Fibroblast of lung (primary cell): ENCODE measurements around the gene GABRD. TPM values are rescaled to one million over a fixed set of nuclear protein-coding genes. Genes with fewer than 3 reads are reported as not detected.

Experiments used
- DNase-seq, 2 donors: peaks; one replicate each; pipeline versions ENCODE4 v3.0.0 to v3.0.0-alpha.2; 2010; ENCODE audit warnings: low read depth in 2 of 2
- H2AFZ ChIP-seq: 2 replicates; pipeline ENCODE4 v1.5.1; 2012; ENCODE audit warnings: low read length, control low read depth, inconsistent platforms
- H3K27ac ChIP-seq: 2 replicates; pipeline ENCODE4 v1.5.1; 2011; ENCODE audit warnings: low read length, control low read depth; ENCODE audit not compliant: insufficient read depth
- H3K27me3 ChIP-seq: 2 replicates; pipeline ENCODE4 v1.5.1; 2011; ENCODE audit warnings: mild to moderate bottlenecking, low read length; ENCODE audit not compliant: control insufficient read depth, insufficient read depth
- H3K36me3 ChIP-seq: 2 replicates; pipeline ENCODE4 v1.5.1; 2011; ENCODE audit warnings: low read length; ENCODE audit not compliant: control insufficient read depth, insufficient read depth
- H3K4me1 ChIP-seq: 2 replicates; pipeline ENCODE4 v1.5.1; 2011; ENCODE audit warnings: low read length; ENCODE audit not compliant: control insufficient read depth, insufficient read depth; ENCODE audit errors: extremely low read depth
- H3K4me2 ChIP-seq: 2 replicates; pipeline ENCODE4 v1.5.1; 2011; ENCODE audit warnings: low read length, control low read depth; ENCODE audit not compliant: insufficient read depth; ENCODE audit errors: extremely low read depth
- H3K4me3 ChIP-seq, 4 experiments: fragments of 200-600 bp in 1 of 4; sonication (generic) in 1 of 4; replicated peaks in 1 of 4; 2 replicates each; pipeline ENCODE4 v1.5.1; 2011 to 2016; ENCODE audit warnings: low read length in 4 of 4, low read depth in 3 of 4, mild to moderate bottlenecking in 3 of 4, control low read depth in 2 of 4, inconsistent platforms in 1 of 4, mixed read lengths in 1 of 4; ENCODE audit not compliant: insufficient read depth in 1 of 4; ENCODE audit errors: control extremely low read depth in 1 of 4
- H3K79me2 ChIP-seq: 2 replicates; pipeline ENCODE4 v1.5.1; 2012; ENCODE audit warnings: mild to moderate bottlenecking, low read length, inconsistent platforms; ENCODE audit not compliant: control insufficient read depth, insufficient read depth
- H3K9ac ChIP-seq: 2 replicates; pipeline ENCODE4 v1.5.1; 2011; ENCODE audit warnings: mild to moderate bottlenecking, low read length, control low read depth; ENCODE audit not compliant: insufficient read depth
- H3K9me3 ChIP-seq: 2 replicates; pipeline ENCODE4 v1.5.1; 2012; ENCODE audit warnings: low read depth, low read length; ENCODE audit not compliant: control insufficient read depth, insufficient read depth
- H4K20me1 ChIP-seq: 2 replicates; pipeline ENCODE4 v1.5.1; 2011; ENCODE audit warnings: low read length; ENCODE audit not compliant: control insufficient read depth, insufficient read depth; ENCODE audit errors: extremely low read depth
- CTCF ChIP-seq, 2 donors: IDR thresholded peaks in 1 of 2; conservative IDR thresholded peaks in 1 of 2; 1 replicate in 1 of 2; 2 replicates in 1 of 2; pipeline ENCODE4 v1.5.1; 2011 to 2012; ENCODE audit warnings: low read length in 2 of 2, control low read depth in 1 of 2, inconsistent platforms in 1 of 2, low read depth in 1 of 2, mild to moderate bottlenecking in 1 of 2
- EZH2 ChIP-seq: IDR thresholded peaks from 2 replicates; pipeline ENCODE4 v1.5.1; 2012; ENCODE audit warnings: low read length, control low read depth, mild to moderate bottlenecking; ENCODE audit errors: missing control alignments
- polyA plus RNA-seq, 2 donors: library from polyadenylated mRNA; depleted of rRNA in 1 of 2; stranded (reverse) in 1 of 2; unstranded in 1 of 2; fragments of >200 nt; gene quantifications; 2 replicates each; pipeline ENCODE4 v1.2.1, GENCODE V29; 2011 to 2012; ENCODE audit warnings: missing spikeins in 1 of 2
- total RNA-seq: library from RNA; depleted of rRNA; stranded (reverse); fragments of >200 nt; gene quantifications from 2 replicates; pipeline ENCODE4 v1.2.1, GENCODE V29; 2014

Gene GABRD
- total and polyA plus RNA-seq, 2 donors (not counting 1 experiment from before 2014, with no cell fraction given) = not detected

- H2AFZ ChIP-seq = no peak overlapping the region
Measured at GRCh38 chr1:2014181-2014580, 5.0 kb upstream of the GABRD start.

GRCh38 chr1:2014741-2015735 lies 4.1 kb upstream of the GABRD start:
- Histone ChIP-seq H2AFZ (no peak overlapping the region), H3K4me1 (no peaks in the 10 kb centered on the region), H3K9me3 (no peaks in the 10 kb centered on the region), H3K9ac (no peak overlapping the region), H3K36me3 (no peaks in the 10 kb centered on the region), H3K27ac (no peak overlapping the region), H4K20me1 (no peaks in the 10 kb centered on the region), H3K79me2 (no peaks in the 10 kb centered on the region), H3K4me3 (no peak overlapping the region), H3K4me2 (no peak overlapping the region), H3K27me3 (peaks cover 21% of the 10 kb centered on the region)
- TF ChIP-seq CTCF (conservative IDR thresholded peaks at IDR 0.05 in 1 of 2, IDR thresholded peaks at IDR 0.05 in 1 of 2; ENCODE audit: low read depth in 1 of 2, low read length in 2 of 2) (no peak), EZH2 (no peak)
- DNase-seq = peak in 1 of 2 donors; percentile 65

More at GRCh38 chr1:2014181-2014580, 5.0 kb upstream of the GABRD start:
- TF ChIP-seq EZH2 (no peak), CTCF (conservative IDR thresholded peaks at IDR 0.05 in 1 of 2, IDR thresholded peaks at IDR 0.05 in 1 of 2; ENCODE audit: low read depth in 1 of 2, low read length in 2 of 2) (no peak)
- Histone ChIP-seq H3K9me3 (no peaks in the 10 kb centered on the region), H3K36me3 (no peaks in the 10 kb centered on the region), H3K4me3 (no peak overlapping the region), H3K79me2 (no peaks in the 10 kb centered on the region), H3K27me3 (peaks cover 15% of the 10 kb centered on the region), H4K20me1 (no peaks in the 10 kb centered on the region), H3K4me2 (no peak overlapping the region), H3K9ac (no peak overlapping the region), H3K4me1 (no peaks in the 10 kb centered on the region), H3K27ac (no peak overlapping the region)
- no peak for DNase-seq

GRCh38 chr1:2016123-2016522 lies 3.0 kb upstream of the GABRD start:
- TF ChIP-seq CTCF (conservative IDR thresholded peaks at IDR 0.05 in 1 of 2, IDR thresholded peaks at IDR 0.05 in 1 of 2; ENCODE audit: low read depth in 1 of 2, low read length in 2 of 2) (no peak), EZH2 (no peak)
- Histone ChIP-seq H3K27me3 (peaks cover 28% of the 10 kb centered on the region), H3K27ac (no peak overlapping the region)

More at GRCh38 chr1:2016123-2016522, 3.0 kb upstream of the GABRD start:
- Histone ChIP-seq H2AFZ (no peak overlapping the region), H3K9me3 (no peaks in the 10 kb centered on the region), H3K9ac (no peak overlapping the region), H3K4me1 (no peaks in the 10 kb centered on the region), H3K36me3 (no peaks in the 10 kb centered on the region), H3K4me2 (no peak overlapping the region), H3K79me2 (no peaks in the 10 kb centered on the region), H4K20me1 (no peaks in the 10 kb centered on the region), H3K4me3 (no peak overlapping the region)
- no peak for DNase-seq
